ENCODE data around the gene ZNF556. TPM values are rescaled to one million over a fixed set of nuclear protein-coding genes. Genes with fewer than 3 reads are reported as not detected.

ZNF556 gene
- polyA plus RNA-seq, 3 donors, result not detected

DNA sequence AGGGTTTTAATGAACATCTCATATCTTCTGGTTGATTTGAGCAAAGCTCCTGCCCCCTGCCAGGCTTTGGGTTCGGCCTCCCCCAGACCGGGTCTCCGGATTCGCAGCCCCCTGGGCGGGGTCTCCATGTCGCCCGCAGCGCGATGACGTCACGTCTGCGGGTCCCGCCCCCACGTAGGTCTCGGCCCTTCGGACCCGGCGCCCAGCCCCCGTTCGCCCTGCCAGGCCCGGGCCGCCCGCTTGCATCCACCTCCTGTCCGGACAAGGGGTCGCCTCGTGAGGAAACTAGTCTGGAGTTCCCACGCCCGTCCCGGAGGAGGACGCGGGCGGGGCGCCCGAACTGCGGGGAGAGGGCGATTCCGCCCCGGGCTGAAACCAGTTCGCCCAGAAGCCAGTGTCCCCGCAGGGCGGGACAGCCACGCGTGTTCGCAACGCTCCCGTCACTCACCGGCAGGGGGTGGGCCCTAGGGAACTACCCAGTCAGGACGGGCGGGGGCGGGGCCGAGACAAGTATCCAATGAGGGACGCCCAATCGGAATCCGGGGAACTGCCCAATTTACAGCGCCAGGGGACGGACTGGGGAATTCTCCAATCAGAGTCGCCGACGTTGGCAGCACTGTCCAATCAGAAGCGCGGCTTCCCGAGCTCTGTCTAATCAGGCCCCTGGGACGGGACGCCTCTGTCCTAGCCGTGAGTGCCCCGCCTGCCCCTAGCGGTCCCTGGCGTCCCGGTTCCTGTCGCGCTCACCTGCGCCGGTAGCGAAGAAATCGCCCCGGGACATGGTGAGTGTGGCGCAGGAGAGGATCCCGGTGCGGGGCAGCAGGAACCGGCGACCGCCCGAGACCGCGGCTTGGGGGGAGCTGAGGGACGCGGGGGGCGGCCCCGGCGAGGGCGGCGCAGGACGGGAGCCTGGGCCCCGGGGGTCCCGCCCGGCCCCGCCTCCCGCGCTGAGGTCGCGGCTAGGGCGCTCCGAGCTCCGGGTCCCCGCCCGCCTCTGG lies 26.0 kb upstream of the ZNF556 start, which contains the start of gene ZNF555:
Gene ZNF555 (plus strand): TSS at position 682 of the 998 bp plus-strand sequence. CDS start 98 bp downstream, at position 780.
- DNase-seq, result peak; percentile 98 to 100 (median 99)
- Mint-ChIP-seq H3K36me3 (peaks cover 9 to 17% of the 10 kb centered on the region in 2 donors), H3K9me3 (peaks cover 16 to 60% (median 45%) of the 10 kb centered on the region in 7 donors), H3K27me3 (ENCODE audit: low read depth in 3 of 3) (peaks cover 0 to 4% (median 3%) of the 10 kb centered on the region in 3 donors), H3K4me1 (peaks cover 22% of the 10 kb centered on the region), H3K27ac (peak within 1 kb of the TSS; percentile 72 to 93 (median 89)), H3K4me3 (peak within 1 kb of the TSS; percentile 89 to 91)
- intact Hi-C loops (cut with micrococcal nuclease), result loop anchor here in 1 of 2 donors (5.0 kb wide), 2 partner anchors 106 to 196 kb away; no protein-coding TSS in a partner anchor
- Histone ChIP-seq H3K9me3 (replicated peaks in 1 of 2; ENCODE audit: control insufficient read depth in 1 of 2, insufficient read depth in 1 of 2, low read length in 2 of 2) (peaks cover 36 to 49% of the 10 kb centered on the region in 2 donors), H3K79me2 (ENCODE audit: insufficient read depth, low read length) (peaks cover 34% of the 10 kb centered on the region), H3K4me2 (replicated peaks; ENCODE audit: extremely low read depth, low read length, poor library complexity, severe bottlenecking) (peak within 1 kb of the TSS; percentile 98), H3K36me3 (replicated peaks in 1 of 2; ENCODE audit: control insufficient read depth in 1 of 2, insufficient read depth in 2 of 2, low read length in 2 of 2) (peaks cover 0 to 16% of the 10 kb centered on the region in 2 donors), H3K27me3 (ENCODE audit: control insufficient read depth in 2 of 2, insufficient read depth in 2 of 2, low read length in 2 of 2) (no peaks in the 10 kb centered on the region), H3K4me3 (replicated peaks in 1 of 3; ENCODE audit: low read depth in 2 of 3, low read length in 3 of 3) (peak within 1 kb of the TSS; percentile 64 to 87 (median 68)), H3K27ac (ENCODE audit: low read depth in 1 of 2, low read length in 2 of 2) (peak within 1 kb of the TSS; percentile 76 to 87), H3K4me1 (ENCODE audit: control insufficient read depth in 1 of 2, insufficient read depth in 2 of 2, low read length in 2 of 2) (peaks cover 20 to 23% of the 10 kb centered on the region in 2 donors), H3K9ac (ENCODE audit: insufficient read depth, low read length, poor library complexity, severe bottlenecking) (peak within 1 kb of the TSS; percentile 77), H2AFZ (ENCODE audit: insufficient read depth, low read depth, low read length, poor library complexity, severe bottlenecking) (peak within 1 kb of the TSS; percentile 83), H4K20me1 (ENCODE audit: insufficient read depth, low read length) (no peaks in the 10 kb centered on the region)
- WGBS (ENCODE audit: insufficient coverage), result under 1% methylated on average over 105 of the region's 106 CpGs
- TF ChIP-seq, protein P1, sequence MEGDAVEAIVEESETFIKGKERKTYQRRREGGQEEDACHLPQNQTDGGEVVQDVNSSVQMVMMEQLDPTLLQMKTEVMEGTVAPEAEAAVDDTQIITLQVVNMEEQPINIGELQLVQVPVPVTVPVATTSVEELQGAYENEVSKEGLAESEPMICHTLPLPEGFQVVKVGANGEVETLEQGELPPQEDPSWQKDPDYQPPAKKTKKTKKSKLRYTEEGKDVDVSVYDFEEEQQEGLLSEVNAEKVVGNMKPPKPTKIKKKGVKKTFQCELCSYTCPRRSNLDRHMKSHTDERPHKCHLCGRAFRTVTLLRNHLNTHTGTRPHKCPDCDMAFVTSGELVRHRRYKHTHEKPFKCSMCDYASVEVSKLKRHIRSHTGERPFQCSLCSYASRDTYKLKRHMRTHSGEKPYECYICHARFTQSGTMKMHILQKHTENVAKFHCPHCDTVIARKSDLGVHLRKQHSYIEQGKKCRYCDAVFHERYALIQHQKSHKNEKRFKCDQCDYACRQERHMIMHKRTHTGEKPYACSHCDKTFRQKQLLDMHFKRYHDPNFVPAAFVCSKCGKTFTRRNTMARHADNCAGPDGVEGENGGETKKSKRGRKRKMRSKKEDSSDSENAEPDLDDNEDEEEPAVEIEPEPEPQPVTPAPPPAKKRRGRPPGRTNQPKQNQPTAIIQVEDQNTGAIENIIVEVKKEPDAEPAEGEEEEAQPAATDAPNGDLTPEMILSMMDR (IDR thresholded peaks at IDR 0.05), result peak; percentile 74

Data from CD14-positive monocyte (primary cell).